Kidney glomerular epithelial cell (primary cell): ENCODE results near the gene TRAF2.

Experiments
- DNase-seq: peaks from one replicate; lab custom pipeline; 2025; lab: John Stamatoyannopoulos, UW

TRAF2 gene

DNA sequence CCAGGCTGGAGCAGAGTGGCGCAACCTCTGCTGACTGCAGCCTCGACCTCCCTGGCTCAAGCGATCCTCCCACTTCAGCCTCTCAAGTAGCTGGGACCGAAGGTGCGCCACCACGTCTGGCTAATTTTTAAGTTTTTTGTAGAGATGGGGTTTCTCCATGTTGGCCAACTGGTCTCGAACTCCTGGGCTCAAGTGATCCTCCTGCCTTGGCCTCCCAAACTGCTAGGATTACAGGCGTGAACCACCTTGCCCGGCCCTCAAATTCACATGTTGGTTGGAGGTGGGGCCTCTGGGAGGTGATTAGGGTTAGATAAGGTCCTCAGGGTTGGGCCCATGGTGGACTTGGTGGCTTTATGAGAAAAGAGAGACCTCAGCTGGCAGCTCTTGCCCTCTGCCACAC is 75.8 kb downstream of the TRAF2 start:
- DNase-seq, result no peak

- DNase-seq, result no peak
Measured at GRCh38 chr9:136962701-136963248, 76.5 kb downstream of the TRAF2 start.

DNA sequence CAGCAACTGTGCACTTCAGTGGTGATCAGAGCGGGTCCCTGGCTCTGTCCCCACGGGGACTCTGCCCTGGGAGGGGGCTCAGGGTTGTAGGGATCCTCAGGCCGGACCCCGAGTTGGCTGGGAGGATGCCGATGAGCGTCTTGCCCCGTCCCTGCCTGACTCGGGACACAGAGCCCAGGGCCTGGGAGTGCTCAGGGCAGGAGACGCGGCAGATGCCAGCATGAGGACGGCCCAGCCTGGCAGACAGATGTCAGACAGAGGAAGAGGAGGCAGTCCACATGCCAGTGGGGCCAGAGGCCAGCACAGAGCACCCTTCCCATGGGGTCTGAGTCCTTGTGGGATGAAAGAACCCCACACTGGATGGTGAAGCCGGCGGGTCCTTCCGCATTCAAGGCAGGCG is 77.0 kb downstream of the TRAF2 start:
- DNase-seq, result no peak

DNA sequence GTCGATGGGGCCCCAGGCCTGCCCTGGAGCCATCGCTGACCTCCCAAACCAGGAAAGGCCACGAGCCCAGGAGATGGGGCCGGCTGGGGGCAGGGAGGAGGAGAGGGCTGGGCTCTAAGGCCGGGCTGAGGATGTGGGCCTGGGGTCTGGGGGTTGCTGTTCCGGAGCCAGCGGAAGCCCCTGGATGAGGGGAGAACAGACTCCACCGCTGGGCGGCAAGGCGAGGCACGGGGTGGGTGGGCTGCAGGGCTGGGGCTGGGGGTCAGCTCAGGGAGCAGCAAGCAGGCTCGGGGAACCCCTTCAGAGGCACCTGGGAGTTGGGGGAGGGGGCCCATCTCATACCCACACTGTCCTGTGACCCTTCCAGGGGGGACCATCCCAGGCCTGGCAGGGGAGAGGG is 77.4 kb downstream of the TRAF2 start:
- DNase-seq, result no peak

GRCh38 chr9:136964171-136964689 is 77.9 kb downstream of the TRAF2 start:
- no peak for DNase-seq

DNA sequence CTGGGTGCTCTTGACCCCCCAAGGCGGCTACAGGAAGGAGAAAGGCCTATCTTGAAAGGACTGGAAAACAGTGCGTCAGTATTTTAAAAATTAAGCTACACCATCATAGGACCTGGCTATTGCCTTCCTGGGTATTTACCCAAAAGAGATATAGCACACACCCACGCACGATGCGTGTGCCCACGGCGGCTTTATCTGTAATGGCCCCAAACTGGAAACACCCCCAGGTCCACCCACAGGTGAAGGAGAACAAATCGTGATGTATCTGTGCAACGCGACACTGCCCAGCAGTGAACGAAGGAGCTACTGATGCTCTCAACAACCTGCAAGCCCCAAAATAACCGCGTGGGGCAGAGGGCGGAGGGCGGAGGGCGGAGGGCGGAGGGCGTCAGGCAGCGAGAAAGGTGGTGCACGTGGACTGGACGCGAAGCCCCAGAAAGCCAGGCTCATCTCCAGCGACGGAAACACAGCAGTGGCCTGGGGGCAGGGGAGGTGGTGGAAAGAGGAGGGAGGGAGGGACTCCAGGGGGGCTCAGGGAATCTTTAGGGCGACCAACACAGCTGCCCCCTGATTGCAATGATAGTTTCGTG is 78.6 kb downstream of the TRAF2 start:
- DNase-seq, result no peak

DNA sequence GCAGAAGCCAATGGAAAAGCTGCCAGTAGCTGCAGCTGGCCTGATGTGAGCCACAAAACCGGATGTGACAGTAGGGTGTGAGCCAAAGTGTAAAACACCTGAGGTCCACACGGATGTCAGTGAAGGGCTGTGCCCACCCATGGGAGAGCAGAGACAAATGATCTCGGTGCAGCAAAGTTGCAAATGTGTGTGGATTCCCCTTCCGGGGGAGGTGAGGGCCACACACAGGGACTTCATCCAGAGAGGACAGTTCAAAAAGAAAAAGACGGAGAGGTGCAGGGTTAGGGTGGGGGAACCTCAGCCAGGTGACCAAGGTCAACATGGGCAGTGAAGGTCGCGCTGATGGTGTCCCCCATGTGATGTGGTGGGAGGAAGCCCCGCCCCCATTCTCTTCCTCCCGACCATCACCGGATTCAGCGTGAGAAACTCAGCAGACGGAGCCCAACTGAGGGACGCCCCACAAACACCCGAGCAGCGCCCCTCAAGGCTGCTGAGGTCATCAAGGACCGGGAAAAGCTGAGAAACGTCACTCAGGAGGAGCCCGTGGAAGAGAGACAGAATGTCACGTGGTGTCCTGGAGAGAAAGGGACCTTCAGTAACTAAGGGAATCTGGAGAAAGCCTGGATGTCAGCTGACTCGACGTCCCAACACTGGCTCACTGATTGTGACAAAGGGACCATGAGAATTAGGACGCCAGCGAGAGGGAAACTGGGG is 79.6 kb downstream of the TRAF2 start:
- DNase-seq, result no peak

GRCh38 chr9:136968333-136969127 is 82.2 kb downstream of the TRAF2 start:
- no peak for DNase-seq

DNA sequence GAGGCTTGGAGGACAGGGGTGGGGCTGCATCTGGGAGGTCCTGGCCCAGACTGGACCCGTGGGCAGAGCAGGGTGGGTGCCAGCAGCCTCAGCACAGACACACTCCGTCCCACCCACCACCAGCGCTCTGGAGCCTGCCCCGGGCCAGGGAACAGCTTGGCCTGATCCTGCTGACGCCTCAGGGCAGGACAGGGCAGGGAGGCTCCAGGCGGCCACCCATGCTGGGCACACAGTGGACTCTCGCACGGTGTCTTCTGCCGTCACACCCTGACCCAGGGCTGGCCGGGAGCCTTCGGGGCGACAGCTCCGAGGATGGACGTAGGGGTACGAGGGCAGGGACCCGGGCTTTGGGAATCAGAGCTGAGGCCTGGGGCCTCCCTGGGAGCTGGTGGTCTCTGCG is 82.8 kb downstream of the TRAF2 start:
- DNase-seq, result no peak

DNA sequence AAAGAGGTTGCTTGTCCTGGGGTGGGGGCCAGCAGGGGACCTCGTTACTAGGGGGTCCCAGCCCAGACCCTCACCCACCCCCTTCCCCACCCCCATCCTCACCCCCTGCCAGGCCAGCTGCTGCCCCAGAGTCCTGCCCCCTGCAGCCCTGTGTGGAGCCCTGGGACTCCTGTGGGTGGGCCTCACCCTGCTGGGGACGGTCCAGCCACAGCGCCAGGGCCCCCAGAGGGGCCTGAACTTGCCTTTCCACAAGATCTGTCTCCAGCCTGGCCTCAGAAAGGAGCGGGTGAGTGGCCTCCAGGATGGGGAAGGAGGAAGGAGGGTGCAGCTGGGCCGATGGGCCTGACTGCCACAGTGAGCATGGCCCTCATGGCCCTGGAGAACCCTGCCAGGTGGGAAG is 83.5 kb downstream of the TRAF2 start:
- DNase-seq, result no peak

GRCh38 chr9:136970361-136970760 is 84.0 kb downstream of the TRAF2 start:
- no peak for DNase-seq

DNA sequence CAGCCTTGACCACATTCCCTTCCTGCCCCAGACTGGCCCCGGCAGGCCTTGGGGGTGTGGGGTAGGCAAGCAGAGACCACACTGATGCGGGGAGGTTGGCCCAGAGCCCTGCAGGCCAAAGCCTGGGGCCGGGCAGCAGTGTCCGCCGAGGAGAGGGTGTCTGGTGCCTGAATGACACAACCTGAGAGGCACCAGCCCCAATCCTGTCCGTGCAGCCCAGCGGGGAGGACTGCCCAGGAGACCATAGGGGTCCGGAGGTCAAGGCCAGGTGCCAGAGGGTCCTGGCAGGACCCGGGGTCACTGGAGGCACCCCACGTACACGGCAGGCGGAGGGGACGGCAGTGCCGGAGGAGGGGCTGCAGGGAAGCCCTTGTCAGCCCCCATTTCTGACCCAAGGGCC is 85.4 kb downstream of the TRAF2 start:
- no peak for DNase-seq

- DNase-seq, result no peak
Measured at GRCh38 chr9:136972335-136972734, 86.0 kb downstream of the TRAF2 start.

- no peak for DNase-seq
Measured at GRCh38 chr9:136972743-136973142, 86.4 kb downstream of the TRAF2 start.

GRCh38 chr9:136973618-136974617 is 87.6 kb downstream of the TRAF2 start:
- DNase-seq, result no peak

DNA sequence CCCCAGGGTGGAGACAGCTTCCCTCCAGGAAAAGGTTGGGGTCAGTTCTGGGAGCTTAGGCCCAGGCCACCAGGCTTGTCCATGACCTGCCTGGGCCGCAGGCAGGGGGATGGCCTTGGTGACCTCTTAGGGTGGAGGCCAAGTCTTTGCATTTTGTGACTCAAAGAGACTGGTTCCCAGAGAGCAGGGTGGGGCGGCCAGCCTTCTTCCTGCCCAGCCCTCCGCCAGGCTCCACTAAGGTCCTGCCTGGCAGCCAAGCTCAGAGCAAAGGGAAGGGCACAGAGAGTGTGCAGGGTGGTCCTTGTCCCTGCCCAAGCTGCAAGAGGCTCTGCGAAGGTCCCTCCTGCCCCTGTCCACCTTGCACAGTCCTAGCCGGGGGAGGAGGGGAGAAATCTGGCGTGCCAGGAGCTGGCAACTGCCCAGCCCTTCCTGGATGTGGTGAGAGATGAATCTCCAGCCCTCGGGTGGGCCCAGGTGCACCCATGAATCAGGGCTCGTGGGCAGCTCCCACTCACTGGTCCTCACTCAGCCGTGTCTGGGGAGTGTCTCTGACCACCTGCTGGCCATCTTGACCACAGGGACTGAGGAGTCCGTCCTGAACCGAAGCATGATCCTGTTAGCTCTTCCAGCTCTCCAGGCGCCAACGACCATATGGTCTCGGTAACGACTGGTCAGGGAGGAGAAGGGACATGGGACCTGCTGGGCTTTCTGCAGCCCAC is 88.7 kb downstream of the TRAF2 start:
- no peak for DNase-seq

DNA sequence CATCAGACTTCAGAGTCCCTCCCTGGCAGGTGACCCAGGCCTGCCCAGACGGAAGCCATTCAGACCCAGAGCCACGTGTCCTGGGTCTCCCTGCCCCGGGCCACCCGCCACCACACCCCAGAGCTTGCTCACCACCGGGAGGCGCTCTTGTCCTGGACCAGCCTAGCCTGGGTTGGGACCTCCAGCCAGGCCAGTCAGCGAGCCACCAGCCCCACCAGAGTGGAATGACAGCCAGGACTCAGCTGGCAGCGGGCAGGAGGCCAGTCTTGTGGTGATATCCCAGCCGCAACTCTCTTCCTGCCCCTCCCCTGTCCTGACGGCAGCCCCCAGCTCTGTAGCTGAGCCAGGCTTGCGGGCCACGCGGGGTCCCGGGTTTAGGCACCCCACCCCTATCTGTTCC is 89.3 kb downstream of the TRAF2 start:
- no peak for DNase-seq
